Erythroblast (primary cell): ENCODE data around the gene CSK.

Experiments
- GATA1 ChIP-seq: IDR thresholded peaks from 2 replicates; pipeline ENCODE4 v1.6.1; 2011; ENCODE audit warnings: low read depth, mild to moderate bottlenecking, control low read depth, low read length, moderate library complexity
- POLR2A ChIP-seq: IDR thresholded peaks from 2 replicates; pipeline ENCODE4 v1.6.1; 2011; ENCODE audit warnings: mild to moderate bottlenecking, low read length

- TF ChIP-seq POLR2A: no peak
- TF ChIP-seq GATA1: no peak
These were observed 3.9 kb upstream of the CSK start for GRCh38 chr15:74777769-74778598.
